Activated T-helper 9 cell treated with anti-CD3 and anti-CD28 coated beads, Interleukin-2, amount 50 U/mL, for 16 hours (primary cell): ENCODE results near the gene CTXN1.
"Not testable (repeated sequence)": the region's sequence is repeated elsewhere in the genome, so short reads cannot be mapped to it uniquely, and the experiment has no call there.

Experiments used
- DNase-seq: peaks from one replicate; pipeline ENCODE4 v3.0.0-alpha.2; 2020; ENCODE audit warnings: low read depth

The CTXN1 gene

DNA sequence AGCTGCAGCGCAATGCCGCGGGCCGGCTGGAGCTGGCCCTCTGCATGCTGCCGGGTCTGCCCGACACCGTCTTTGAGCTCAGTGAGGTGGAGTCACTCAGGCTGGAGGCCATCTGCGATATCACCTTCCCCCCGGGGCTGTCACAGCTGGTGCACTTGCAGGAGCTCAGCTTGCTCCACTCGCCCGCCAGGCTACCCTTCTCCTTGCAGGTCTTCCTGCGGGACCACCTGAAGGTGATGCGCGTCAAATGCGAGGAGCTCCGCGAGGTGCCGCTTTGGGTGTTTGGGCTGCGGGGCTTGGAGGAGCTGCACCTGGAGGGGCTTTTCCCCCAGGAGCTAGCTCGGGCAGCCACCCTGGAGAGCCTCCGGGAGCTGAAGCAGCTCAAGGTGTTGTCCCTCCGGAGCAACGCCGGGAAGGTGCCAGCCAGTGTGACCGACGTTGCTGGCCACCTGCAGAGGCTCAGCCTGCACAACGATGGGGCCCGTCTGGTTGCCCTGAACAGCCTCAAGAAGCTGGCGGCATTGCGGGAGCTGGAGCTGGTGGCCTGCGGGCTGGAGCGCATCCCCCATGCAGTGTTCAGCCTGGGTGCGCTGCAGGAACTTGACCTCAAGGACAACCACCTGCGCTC, 26.1 kb downstream of the CTXN1 start:
- DNase-seq: no peak

DNA sequence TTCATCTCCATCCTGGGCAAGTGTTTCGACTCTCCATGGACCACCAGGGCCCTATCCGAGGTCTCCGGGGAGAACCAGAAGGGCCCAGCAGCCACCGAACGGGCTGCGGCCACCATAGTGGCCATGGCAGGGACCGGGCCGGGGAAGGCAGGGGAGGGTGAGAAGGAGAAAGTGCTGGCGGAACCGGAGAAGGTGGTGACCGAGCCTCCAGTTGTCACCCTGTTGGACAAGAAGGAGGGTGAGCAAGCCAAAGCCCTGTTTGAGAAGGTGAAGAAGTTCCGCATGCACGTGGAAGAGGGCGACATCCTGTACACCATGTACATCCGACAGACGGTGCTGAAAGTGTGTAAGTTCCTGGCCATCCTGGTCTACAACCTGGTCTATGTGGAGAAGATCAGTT, 27.0 kb downstream of the CTXN1 start:
- DNase-seq: no peak

DNA sequence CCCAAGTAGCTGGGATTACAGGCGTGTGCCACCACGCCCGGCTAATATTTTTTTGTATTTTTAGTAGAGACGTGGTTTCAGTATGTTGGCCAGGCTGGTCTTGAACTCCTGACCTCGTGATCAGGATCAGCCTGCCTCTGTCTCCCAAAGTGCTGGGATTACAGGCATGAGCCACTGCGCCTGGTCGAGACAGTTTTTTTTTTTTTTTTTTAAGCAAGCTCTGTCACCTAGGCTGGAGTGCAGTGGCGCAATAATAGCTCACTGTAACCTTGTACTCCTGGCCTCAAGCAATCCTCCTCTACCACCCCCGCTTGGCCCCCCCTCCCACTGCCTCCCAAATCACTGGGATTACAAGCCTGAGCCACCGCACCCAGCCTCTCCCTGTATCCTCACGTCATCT, 28.6 kb downstream of the CTXN1 start:
- no peak for DNase-seq

DNA sequence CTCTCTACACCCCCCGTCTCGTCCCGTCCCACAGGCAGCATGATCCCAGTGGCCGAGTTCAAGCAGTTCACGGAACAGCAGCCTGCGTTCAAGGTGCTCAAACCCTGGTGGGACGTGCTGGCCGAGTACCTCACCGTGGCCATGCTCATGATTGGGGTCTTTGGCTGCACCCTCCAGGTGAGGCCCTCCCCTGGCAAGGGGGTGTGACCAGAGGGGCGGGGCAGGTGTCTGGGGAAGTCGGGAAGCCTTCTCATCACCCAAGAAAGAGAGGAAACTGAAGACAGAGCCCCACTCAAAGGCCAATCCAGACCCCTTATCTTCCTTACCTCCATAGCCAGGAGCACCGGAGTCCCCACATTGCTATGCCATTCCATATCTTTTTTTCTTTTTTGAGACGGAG, 30.4 kb downstream of the CTXN1 start:
- no peak for DNase-seq

DNA sequence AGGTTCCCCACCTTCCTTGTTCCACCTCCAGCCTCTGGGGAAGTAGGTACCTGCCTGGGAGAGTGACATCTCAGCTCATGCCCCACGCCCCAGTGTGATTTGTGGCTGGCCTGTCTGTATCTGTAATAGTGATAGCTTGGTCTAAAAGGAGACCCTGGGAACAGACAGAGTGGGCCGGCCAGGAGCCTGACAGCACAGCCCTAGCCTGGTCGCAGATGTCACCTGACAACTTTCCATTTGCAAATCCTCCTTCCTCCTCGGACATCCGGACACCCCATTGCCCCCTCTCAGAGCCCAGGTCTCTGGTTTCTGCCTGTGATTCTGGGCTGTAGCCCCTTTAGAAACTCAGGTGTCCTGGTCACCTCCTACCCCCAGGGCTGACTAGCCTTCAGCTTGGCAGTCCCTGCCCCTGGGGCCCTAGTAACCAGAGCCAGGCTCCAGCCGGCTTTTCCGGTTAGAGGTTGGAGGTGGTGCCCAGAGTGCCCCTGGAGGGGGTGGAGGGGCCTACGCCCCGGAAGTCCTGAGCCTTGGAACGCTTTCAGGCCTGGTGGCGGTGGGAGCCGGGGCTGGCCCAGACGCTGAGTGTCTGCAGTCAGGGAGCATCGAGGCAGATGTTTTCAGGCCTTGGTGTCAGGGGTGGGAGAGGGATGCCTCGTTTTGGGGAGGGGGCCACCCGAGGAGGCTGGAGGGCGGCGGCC, 31.2 kb downstream of the CTXN1 start:
- no peak for DNase-seq

DNA sequence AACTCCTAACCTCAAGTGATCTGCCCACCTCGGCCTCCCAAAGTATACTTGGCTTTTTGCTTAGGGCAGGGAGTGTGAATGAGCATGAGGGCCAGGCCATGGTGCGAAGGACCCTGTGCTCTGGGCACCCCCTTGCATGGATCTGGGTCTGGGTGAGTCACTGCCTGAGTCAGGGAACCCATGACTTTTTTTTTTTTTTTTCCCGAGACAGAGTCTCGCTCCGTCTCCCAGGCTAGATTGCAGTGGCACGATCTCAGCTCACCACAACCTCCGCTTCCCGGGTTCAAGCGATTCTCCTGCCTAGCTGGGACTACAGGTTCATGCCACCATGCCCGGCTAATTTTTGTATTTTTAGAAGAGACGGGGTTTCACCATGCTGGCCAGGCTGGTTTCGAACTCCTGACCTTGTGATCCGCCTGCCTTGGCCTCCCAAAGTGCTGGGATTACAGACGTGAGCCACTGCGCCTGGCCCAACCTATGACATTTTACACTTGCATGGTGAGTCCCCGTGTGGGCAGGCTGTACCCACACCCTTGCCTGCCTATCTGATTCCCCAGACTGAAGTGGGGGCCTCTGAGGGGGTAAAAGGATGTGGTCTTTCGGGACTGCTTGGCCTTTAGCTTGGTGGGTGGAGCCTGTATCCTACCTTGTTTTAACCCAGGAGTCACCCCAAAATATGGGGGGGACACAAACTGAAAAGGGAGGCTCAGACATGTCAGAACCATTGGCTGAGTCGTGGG, 32.4 kb downstream of the CTXN1 start:
- DNase-seq: not testable (repeated sequence)

DNA sequence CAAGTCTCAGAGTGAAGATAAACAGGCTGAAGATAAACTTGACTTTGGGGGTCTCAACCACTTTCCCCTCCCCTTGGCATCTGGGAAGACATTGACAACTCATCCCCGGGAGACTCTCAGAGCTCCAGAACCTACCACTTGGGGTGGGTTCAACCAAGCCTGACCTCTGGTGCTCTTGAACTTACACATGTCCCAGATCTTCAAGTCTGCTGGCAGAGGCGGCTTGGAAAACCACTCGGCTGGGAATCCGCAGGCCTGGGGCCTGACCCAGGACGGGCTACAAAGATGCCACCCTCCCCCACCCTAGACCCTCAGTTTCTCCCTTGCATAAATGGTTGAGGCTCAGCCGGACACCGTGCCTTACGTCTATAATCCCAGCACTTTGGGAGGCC, 37.1 kb downstream of the CTXN1 start:
- no peak for DNase-seq

DNA sequence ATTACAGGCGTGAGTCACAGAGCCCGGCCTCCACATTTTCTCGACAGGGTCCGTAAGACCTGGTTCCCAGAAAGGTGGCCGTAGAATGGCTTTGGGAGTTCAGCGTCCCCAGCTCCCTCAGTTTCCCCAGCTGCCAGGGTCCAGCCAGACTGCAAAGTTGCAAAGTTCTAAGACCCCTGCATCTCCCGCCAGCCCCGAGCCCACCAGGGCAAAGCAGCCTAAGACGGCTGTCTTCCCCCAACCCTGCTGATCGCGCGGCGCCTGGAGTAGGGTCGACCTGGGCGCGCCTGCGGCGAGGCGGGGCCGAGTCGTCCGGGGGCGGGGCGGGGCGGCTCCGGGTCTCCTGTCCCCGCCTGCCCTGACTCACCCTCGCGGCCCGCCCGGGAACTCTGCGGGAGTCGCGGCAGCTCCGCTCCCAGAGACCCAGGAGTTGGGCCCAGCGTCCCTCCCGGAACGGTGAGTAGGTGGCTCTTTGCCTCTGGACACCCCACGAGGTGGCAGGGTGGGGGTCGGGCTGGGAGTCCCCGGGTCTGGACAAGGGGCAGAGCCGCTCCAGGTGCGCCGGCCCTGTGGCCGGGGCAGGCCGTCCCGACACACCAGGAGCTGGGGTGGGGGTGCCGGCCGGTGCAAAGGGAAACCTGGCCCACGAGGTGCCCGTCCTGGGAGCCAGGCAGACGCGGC, 37.6 kb downstream of the CTXN1 start, which contains the start of gene LRRC8E:
Gene LRRC8E (plus strand): TSS at position 366 of the 681 bp plus-strand sequence. CDS start 7,094 bp downstream, outside the sequence.
- no peak for DNase-seq

DNA sequence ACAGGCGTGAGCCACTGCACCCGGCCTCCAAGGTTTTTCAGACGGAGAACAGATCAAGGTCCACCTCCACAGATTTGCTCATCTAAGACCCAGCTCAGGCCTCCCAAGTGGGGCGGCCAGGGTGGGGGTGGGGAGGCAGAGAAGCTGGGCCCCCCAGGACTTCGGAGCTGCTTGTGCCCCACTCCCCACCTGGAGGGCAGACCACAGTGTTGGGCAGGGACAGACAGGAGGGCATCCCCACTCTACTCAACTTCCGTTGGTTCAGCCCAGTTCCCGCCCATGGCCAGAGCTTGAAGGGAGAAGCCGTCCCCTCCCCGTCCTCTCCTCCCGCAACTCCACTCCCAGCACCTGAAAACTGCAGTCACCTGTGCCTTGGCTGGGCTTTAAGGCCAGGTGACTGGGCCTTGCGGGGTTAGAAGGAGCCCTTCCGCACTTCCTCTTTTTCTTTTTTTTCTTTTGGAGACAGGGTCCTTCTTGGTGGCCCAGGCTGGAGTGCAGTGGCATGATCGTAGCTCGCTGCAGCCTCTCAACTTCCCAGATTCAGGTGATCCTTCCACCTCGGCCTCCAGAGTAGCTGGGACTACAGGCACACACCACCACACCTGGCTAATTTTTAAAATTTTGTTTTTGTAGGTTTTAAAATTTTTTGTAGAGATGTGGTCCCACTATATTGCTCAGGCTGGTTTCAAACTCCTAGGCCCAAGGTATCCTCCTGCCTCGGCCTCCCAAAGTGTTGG, 38.4 kb downstream of the CTXN1 start:
- DNase-seq: no peak

DNA sequence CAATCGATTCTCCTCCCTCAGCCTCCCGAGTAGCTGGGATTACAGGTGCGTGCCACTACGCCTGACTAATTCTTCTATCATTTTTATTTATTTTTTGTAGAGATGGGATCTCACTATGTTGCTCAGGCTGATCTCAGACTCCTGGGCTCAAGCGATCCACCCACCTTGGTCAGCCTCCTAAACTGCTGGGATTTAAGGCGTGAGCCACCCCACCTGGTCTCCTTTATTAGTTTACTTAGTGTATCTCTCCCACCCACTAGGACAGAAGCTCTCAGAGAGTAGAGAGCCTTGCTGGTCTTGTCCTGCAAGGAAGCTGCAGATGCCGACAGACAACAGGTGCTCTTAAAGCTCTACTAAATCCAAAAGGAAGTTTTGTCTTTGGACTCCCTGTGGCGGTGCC, 40.1 kb downstream of the CTXN1 start:
- no peak for DNase-seq

DNA sequence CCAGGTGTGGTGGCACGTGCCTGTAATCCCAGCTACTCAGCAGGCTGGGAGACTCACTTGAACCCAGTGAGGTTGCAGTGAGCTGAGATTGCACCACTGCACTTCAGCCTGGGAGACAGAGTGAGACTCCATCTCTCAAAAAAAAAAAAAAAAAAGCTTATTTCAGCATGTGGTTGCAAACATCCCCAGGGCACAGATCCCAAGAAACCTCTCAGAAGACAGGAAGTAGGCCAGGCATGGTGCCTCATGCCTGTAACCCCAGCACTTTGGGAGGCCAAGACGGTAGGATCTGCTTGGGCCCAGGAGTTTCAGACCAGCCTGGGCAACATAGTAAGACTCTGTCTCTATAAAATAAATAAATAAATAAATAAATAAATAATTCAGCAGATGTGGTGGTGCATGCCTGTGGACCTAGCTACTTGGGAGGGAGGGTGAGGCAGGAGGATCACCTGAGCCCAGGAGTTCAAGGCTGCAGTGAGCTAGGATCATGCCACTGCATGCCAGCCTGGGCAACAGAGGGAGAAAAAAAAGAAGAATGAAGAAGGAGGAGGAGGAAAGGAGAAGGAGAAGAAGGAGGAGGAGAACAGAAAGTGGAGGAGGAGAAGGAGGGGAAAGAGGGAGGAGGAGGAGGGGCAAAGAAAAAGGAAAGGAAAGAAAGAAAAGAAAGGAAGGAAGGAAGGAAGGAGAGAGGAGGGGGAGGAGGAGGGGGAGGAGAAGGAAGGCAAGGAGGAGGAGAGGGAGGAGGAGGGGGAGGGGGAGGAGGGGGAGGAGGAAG, 42.0 kb downstream of the CTXN1 start:
- DNase-seq: no peak

DNA sequence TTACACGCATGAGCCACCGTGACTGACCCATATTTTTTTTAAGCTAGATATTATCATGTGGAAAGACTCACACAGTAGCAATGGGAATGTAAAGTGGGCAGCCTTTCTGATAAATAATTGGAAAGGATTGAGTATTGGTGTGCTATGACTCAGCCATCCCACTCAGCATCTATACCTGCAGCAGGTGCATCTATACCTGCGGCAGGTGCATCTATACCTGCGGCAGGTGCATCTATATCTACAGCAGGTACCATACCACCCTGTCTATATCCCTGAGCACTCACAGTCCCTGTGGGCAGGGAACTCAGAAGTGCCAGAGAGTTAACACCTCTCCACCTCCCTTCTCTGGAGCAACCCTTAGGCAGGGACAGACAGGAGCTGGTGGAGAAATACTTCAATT, 42.8 kb downstream of the CTXN1 start:
- no peak for DNase-seq

DNA sequence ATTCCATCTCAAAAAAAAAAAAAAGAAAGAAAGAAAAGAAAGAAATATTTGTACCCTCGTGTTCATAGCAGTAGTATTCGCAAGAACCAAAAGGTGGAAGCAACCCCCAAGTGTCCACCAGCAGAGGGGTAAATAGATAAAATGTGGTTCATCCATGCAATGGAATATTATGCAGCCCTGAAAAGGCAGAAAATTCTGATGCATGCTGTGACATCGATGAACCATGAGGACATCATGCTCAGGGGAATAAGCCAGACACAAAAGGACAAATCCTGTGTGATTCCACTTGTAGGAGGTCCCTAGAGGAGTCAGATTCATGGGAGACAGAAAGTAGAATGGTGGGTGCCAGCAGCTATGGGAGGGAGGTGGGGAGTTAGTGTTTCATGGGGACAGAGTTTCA, 44.0 kb downstream of the CTXN1 start:
- DNase-seq: no peak

DNA sequence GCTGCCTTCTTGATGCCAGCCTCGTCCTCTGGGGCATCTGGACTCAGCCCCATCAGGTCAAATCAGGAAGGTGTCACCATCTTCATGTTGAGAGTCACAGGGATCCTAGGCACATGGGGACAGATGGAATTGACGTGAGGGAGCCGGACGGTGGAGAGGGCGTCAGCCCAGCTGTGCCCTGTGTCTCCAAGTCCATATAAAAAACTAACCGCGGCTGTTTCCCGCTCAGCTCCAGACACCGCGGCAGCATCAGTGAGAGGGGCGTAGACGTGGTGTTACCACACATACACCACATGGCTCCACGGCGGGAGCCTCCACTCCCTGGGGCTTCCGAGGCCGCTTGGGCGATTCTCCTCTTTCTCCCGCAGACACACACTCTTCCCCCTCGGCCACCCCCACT, 46.1 kb downstream of the CTXN1 start:
- no peak for DNase-seq

DNA sequence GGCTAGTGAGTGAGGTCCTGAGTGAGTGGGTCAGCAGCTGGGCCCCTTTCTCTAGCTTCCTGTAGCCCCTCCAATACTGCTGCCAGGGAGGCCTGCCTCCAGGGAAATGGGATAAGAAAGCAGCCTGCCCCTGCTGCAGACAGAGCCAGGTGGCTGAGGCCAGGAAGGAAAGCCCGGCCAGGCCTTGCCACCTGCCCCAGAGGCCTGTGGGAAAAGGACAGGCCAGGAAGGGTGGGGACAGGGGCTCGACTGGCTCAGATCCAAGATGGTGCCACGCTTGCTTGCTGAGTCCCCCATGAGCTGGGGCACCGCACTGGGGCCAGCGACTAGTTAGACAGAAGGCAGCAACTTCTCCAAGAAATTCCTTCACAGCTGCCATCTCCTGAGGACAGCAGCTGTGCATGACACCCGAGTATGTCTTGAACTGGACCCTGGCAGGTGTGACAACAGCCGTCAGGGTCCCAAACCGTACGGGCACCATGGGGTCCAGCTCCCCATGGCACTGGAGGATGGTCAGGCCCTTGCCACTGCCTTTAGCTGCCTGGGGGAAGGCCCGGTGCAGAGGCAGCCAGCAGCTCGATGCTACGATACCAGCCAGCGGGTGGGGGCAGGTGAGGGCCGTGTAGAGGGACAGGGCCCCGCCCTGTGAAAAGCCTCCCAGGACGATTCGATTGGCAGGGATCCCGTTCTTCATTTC, 46.7 kb downstream of the CTXN1 start:
- no peak for DNase-seq

DNA sequence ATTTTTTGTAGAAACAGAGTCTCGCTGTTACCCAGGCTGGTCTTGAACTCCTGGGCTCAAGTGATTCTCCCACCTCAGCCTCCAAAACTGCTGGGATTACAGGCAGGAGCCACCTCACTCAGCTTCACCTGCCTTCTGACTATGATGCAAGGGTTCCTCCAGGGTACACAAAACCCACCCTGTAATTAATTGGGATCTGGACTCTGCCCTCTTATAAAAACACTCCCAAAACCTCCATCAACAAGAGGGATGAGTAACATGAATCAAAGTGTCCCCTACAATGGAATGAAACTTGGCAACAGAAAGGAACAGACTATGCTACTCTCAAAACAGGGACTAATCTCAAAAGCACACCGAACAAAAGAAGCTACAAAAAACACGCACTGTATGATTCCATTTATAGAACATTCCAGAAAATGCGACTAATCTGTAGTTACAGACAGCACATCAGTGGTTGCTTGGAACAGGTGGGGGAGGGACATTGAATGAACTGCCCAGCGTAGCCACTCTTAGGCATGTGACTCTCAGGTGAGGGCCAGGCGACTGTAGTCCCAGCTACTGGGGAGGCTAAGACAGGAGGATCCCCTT, 48.6 kb downstream of the CTXN1 start:
- no peak for DNase-seq

DNA sequence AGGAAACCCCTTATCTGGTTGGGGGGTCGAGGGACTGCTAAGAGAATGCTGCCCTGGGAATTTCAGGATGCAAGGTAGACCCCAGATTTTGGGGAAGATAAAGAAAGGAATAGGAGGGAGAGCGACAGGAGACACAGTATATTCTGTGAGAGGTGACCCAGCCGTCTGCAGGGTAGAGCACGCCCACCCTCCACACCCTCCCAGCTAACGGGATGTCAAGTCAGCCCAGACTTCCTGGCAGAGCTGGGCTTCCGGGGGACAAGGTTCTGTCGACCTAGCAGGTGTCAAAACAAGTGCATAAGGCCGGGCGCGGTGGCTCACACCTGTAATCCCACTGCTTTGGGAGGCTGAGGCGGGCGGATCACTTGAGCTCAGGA, 51.0 kb downstream of the CTXN1 start:
- DNase-seq: no peak
